Trophoblast cell (in vitro differentiated cells and primary cell): Measurements from ENCODE around the gene SLC2A6.
A peak's percentile ranks its signal among the peaks of the same experiment; 100 is the strongest.

Source experiments
- DNase-seq, 2 donors: peaks; one replicate each; pipeline ENCODE4 v3.0.0-alpha.2; 2016
- H2AFZ ChIP-seq: 2 replicates; pipeline ENCODE4 v1.6.1; 2013; ENCODE audit warnings: low read length, moderate library complexity, mild to moderate bottlenecking; ENCODE audit not compliant: insufficient read depth, poor library complexity
- H2AK5ac ChIP-seq: 2 replicates; pipeline ENCODE4 v1.6.1; 2013; ENCODE audit warnings: mild to moderate bottlenecking, low read length
- H2BK120ac ChIP-seq: 2 replicates; pipeline ENCODE4 v1.6.1; 2013; ENCODE audit warnings: low read length, mild to moderate bottlenecking, moderate library complexity; ENCODE audit not compliant: insufficient read depth, poor library complexity
- H2BK12ac ChIP-seq: 2 replicates; pipeline ENCODE4 v1.6.1; 2013; ENCODE audit warnings: mild to moderate bottlenecking, low read length, moderate library complexity
- H2BK5ac ChIP-seq: 2 replicates; pipeline ENCODE4 v1.6.1; 2013; ENCODE audit warnings: low read length, low read depth, moderate library complexity, mild to moderate bottlenecking; ENCODE audit not compliant: poor library complexity
- H3K14ac ChIP-seq: 2 replicates; pipeline ENCODE4 v1.6.1; 2013; ENCODE audit warnings: mild to moderate bottlenecking, low read length
- H3K18ac ChIP-seq: 2 replicates; pipeline ENCODE4 v1.6.1; 2013; ENCODE audit warnings: mild to moderate bottlenecking, low read length
- H3K23ac ChIP-seq: 2 replicates; pipeline ENCODE4 v1.6.1; 2013; ENCODE audit warnings: low read length
- H3K27ac ChIP-seq: 2 replicates; pipeline ENCODE4 v1.5.1; 2013; ENCODE audit warnings: low read depth, mild to moderate bottlenecking, inconsistent platforms, low read length, moderate library complexity
- H3K27me3 ChIP-seq: 2 replicates; pipeline ENCODE4 v1.6.1; 2013; ENCODE audit warnings: inconsistent platforms, mild to moderate bottlenecking, low read length, moderate library complexity; ENCODE audit not compliant: insufficient read depth
- H3K36me3 ChIP-seq, 2 experiments: 1 replicate in 1 of 2; 2 replicates in 1 of 2; pipeline ENCODE4 v1.6.1; 2013; ENCODE audit warnings: low read length in 2 of 2, mild to moderate bottlenecking in 2 of 2, moderate library complexity in 1 of 2; ENCODE audit not compliant: insufficient read depth in 2 of 2, control insufficient read depth in 1 of 2
- H3K4ac ChIP-seq: 2 replicates; pipeline ENCODE4 v1.6.1; 2013; ENCODE audit warnings: low read depth, mild to moderate bottlenecking, low read length, moderate library complexity
- H3K4me1 ChIP-seq, 2 experiments: 1 replicate in 1 of 2; 2 replicates in 1 of 2; pipeline ENCODE4 v1.6.1; 2013; ENCODE audit warnings: low read length in 2 of 2, mild to moderate bottlenecking in 2 of 2, moderate library complexity in 1 of 2; ENCODE audit not compliant: insufficient read depth in 2 of 2, control insufficient read depth in 1 of 2
- H3K4me2 ChIP-seq: 2 replicates; pipeline ENCODE4 v1.6.1; 2013; ENCODE audit warnings: inconsistent platforms, mild to moderate bottlenecking, low read length, moderate library complexity
- H3K4me3 ChIP-seq: 2 replicates; pipeline ENCODE4 v1.5.1; 2013; ENCODE audit warnings: mild to moderate bottlenecking, low read depth, low read length, inconsistent platforms
- H3K79me1 ChIP-seq: one replicate; pipeline ENCODE4 v1.6.1; 2013; ENCODE audit warnings: low read length
- H3K79me2 ChIP-seq: 2 replicates; pipeline ENCODE4 v1.6.1; 2013; ENCODE audit warnings: low read length, mild to moderate bottlenecking; ENCODE audit not compliant: control insufficient read depth, insufficient read depth, poor library complexity
- H3K9ac ChIP-seq: 2 replicates; pipeline ENCODE4 v1.6.1; 2013; ENCODE audit warnings: mild to moderate bottlenecking, low read length
- H3K9me3 ChIP-seq: 2 replicates; pipeline ENCODE4 v1.6.1; 2013; ENCODE audit warnings: low read depth, mild to moderate bottlenecking, control low read depth, inconsistent platforms, low read length; ENCODE audit not compliant: insufficient read depth
- H4K12ac ChIP-seq: 2 replicates; pipeline ENCODE4 v1.6.1; 2013; ENCODE audit warnings: low read depth, mild to moderate bottlenecking, low read length, moderate library complexity
- H4K8ac ChIP-seq: 2 replicates; pipeline ENCODE4 v1.6.1; 2013; ENCODE audit warnings: low read depth, mild to moderate bottlenecking, low read length, moderate library complexity
- H4K91ac ChIP-seq: one replicate; pipeline ENCODE4 v1.6.1; 2013; ENCODE audit warnings: low read depth, mild to moderate bottlenecking, low read length, moderate library complexity
- WGBS: extraction: QIAGEN DNeasy Blood & Tissue Kit; methylation state at CpG from one replicate; pipeline ENCODE4 v1.1.7; 2013; ENCODE audit warnings: missing lambda C conversion rate; ENCODE audit not compliant: insufficient read length, insufficient coverage; ENCODE audit errors: extremely low coverage; 5-methylcytosine and 5-hydroxymethylcytosine counted together

SLC2A6 gene

DNA sequence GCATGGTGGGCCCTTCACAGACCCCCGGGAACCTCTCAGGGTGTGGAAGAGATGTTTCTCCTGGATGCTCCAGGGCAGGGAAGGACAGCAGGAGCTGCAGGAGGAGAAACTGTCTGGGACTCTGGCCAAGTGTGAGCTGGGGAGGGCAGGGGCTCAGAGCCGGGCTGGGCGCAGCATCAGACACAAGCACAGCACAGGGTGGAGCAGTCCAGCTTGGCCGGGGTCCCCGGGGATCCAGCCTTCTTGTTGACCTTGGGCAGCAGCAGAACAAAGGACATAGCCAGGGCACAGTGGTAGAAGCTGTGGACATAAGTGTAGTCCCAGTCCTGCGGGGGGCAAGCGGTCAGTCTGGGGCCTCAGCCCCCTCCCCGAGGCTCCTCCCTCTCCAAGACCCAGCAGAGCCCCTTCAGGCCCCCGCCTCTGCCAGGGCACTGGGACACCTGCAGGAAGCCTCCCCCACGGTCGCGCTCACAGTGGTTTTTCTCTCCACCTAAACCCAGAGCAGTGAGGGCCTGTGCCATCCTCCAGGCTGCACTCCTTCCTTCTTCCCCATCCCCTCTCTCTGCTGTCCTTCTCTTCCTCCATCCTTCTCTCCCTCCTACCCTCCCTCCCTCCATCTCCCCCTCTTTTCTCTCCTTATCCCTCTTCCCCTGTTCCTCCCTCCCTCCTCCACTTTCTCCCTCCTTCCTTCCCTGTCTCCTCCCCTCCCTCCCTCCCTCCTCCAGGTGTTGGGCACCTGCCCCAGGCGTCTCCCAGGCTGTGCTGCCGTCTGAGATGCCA is 35.8 kb upstream of the SLC2A6 start:
- no peaks in the 10 kb centered on the region for H3K79me1 ChIP-seq
- H4K91ac ChIP-seq = no peak overlapping the region
- no peaks in the 10 kb centered on the region for H3K27me3 ChIP-seq
- H2BK5ac ChIP-seq = no peak overlapping the region
- WGBS = no CpG with 5 or more reads among the region's 14 CpGs
- H2AK5ac ChIP-seq = no peak overlapping the region
- no peaks in the 10 kb centered on the region for H3K79me2 ChIP-seq
- no peak overlapping the region for H4K8ac ChIP-seq
- no peak overlapping the region for H3K27ac ChIP-seq
- no peak overlapping the region for H2BK12ac ChIP-seq
- H3K9me3 ChIP-seq = peaks cover 14% of the 10 kb centered on the region
- H3K4me3 ChIP-seq = no peak overlapping the region
- peaks cover 3 to 10% of the 10 kb centered on the region in 2 experiments for H3K4me1 ChIP-seq
- no peak overlapping the region for H2AFZ ChIP-seq
- H3K4ac ChIP-seq = no peak overlapping the region
- no peak overlapping the region for H3K9ac ChIP-seq
- no peak overlapping the region for H3K4me2 ChIP-seq
- no peak overlapping the region for H3K18ac ChIP-seq
- no peaks in the 10 kb centered on the region for H3K36me3 ChIP-seq
- DNase-seq = no peak
- H3K23ac ChIP-seq = no peak overlapping the region
- H2BK120ac ChIP-seq = no peak overlapping the region
- no peak overlapping the region for H3K14ac ChIP-seq
- no peak overlapping the region for H4K12ac ChIP-seq

DNA sequence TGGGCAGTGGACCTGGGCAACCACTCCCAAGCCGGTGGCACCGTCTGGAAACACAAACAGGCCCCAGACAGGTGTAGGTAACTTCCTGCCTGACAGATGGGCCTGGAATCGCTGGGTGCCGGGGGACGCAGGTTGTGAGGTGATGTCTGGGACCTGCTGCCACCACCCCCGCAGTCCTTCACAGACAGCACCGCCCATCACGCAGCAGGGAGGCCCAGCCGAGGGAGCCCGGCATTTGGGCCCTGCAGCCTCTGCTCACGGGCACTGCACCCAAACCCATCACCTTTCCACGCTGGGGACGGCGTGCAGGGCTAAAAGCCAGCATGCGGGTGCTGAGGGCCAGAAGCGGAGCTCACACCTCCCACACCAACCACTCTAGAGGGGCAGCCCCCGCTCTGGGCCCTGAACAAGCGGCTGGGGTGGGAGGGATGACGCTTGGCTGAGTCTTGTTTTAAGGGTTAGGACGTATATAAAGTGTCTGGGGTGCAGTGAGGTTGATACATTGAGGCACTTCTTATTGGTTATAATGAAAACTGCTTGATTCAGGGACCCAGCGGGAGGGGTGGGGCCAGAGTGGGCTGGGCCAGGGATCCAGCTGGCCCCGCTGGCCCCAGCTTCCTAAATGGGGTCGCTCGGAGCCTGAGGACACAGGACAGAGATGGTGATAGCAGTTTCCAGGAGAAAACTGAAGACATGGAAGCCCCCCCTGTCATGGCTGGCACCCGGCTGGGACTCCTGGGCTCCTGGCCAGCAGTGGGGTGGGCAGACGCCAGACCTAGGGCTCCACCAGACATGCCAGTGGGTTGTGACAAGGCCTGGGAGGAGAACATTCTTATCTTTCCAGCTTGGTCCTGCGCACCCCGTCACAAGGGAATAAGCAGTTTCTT is 34.6 kb upstream of the SLC2A6 start:
- Histone ChIP-seq H4K8ac (no peak overlapping the region), H3K23ac (no peak overlapping the region), H3K9ac (no peak overlapping the region), H3K14ac (no peak overlapping the region), H2BK12ac (no peak overlapping the region), H3K4me1 (peaks cover 8 to 17% of the 10 kb centered on the region in 2 experiments), H3K27ac (no peak overlapping the region), H4K91ac (no peak overlapping the region), H2AFZ (no peak overlapping the region), H3K4ac (no peak overlapping the region), H3K18ac (no peak overlapping the region), H3K9me3 (peaks cover 14% of the 10 kb centered on the region), H2BK5ac (no peak overlapping the region), H3K79me1 (no peaks in the 10 kb centered on the region), H3K4me2 (no peak overlapping the region), H3K27me3 (no peaks in the 10 kb centered on the region), H3K4me3 (no peak overlapping the region), H2BK120ac (no peak overlapping the region), H4K12ac (no peak overlapping the region), H3K79me2 (no peaks in the 10 kb centered on the region), H2AK5ac (no peak overlapping the region), H3K36me3 (no peaks in the 10 kb centered on the region)
- no peak for DNase-seq
- WGBS = no CpG with 5 or more reads among the region's 28 CpGs

DNA sequence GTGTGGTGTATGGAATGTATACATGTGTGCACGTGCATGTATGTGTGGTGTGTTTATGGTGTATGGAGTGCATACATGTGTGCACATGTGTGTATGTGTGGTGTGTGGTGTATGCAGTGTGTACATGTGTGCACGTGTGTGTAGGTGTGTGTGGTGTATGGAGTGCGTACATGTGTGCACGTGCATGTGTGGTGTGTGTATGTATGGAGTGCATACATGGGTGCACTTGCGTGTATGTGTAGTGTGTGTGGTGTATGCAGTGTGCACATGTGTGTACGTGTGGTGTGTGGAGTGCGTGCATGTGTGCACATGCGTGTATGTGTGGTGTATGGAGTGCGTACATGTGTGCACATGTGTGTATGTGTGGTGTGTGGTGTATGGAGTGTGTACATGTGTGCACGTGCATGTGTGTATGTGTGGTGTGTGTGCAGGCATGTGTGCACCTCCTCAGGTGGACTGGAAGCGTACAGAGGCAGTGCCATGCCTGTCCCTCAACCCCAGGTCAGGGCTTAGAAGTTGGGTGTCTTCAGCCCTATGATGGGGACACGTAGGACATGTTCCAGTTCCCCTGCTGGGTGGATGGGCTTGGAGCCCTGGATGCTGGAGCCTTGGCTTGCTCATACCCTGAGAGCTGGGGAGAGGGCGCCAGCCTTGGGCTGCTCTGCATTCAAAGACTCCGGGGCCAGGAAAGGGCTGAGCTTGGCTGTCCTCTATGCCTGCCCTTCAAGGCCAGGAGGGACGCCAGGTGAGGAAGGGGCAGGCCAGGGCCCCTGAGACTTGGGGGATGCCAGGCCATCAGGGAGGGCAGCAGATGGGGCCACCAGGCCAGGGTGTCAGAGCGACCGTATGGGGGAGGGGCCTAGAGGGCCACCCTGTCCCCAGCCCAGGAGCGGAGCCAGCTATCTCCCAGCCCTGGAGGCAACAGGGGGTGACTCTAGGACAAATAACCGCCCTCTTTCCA is 33.6 kb upstream of the SLC2A6 start:
- no peaks in the 10 kb centered on the region for H3K36me3 ChIP-seq
- H3K9ac ChIP-seq = peak overlapping the region; percentile 38
- no peak overlapping the region for H2BK12ac ChIP-seq
- no peak overlapping the region for H2AK5ac ChIP-seq
- no peak overlapping the region for H3K4me2 ChIP-seq
- peak overlapping the region; percentile 55 for H3K23ac ChIP-seq
- H3K9me3 ChIP-seq = peaks cover 14% of the 10 kb centered on the region
- H3K18ac ChIP-seq = no peak overlapping the region
- H3K4ac ChIP-seq = no peak overlapping the region
- H2AFZ ChIP-seq = no peak overlapping the region
- no peaks in the 10 kb centered on the region for H3K79me1 ChIP-seq
- H3K27me3 ChIP-seq = no peaks in the 10 kb centered on the region
- H4K12ac ChIP-seq = no peak overlapping the region
- H2BK5ac ChIP-seq = no peak overlapping the region
- H3K27ac ChIP-seq = no peak overlapping the region
- H3K4me1 ChIP-seq = peaks cover 8 to 17% of the 10 kb centered on the region in 2 experiments
- H4K91ac ChIP-seq = no peak overlapping the region
- H3K4me3 ChIP-seq = peak overlapping the region; percentile 46
- no peak overlapping the region for H4K8ac ChIP-seq
- WGBS = no CpG with 5 or more reads among the region's 19 CpGs
- DNase-seq = no peak
- H3K79me2 ChIP-seq = no peaks in the 10 kb centered on the region
- H3K14ac ChIP-seq = no peak overlapping the region
- H2BK120ac ChIP-seq = no peak overlapping the region

DNA sequence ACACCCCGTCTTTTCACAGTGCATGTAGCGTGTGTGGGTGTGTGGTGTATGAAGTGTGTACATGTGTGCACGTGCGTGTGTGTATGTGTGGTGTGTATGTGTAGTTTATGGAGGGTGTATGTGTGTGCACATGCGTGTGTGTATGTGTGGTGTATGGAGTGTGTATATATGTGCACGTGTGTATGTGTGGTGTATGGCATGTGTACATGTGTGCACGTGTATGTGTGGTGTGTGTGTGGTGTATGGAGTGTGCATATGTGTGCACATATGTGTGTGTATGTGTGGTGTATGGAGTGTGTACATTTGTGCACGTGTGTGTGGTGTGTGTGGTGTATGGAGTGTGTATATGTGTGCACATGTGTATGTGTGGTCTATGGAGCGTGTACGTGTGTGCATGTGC is 32.7 kb upstream of the SLC2A6 start:
- no peak overlapping the region for H2BK120ac ChIP-seq
- H3K4ac ChIP-seq = no peak overlapping the region
- no peak overlapping the region for H3K14ac ChIP-seq
- no peak overlapping the region for H4K91ac ChIP-seq
- no peak overlapping the region for H2BK5ac ChIP-seq
- H2AFZ ChIP-seq = no peak overlapping the region
- H3K27me3 ChIP-seq = no peaks in the 10 kb centered on the region
- H4K12ac ChIP-seq = no peak overlapping the region
- WGBS = no CpG with 5 or more reads among the region's 10 CpGs
- peak overlapping the region; percentile 46 for H3K4me3 ChIP-seq
- DNase-seq = no peak
- no peaks in the 10 kb centered on the region for H3K79me1 ChIP-seq
- H3K79me2 ChIP-seq = no peaks in the 10 kb centered on the region
- peak overlapping the region; percentile 37 for H3K23ac ChIP-seq
- no peak overlapping the region for H3K27ac ChIP-seq
- no peak overlapping the region for H3K9ac ChIP-seq
- peaks cover 8 to 20% of the 10 kb centered on the region in 2 experiments for H3K4me1 ChIP-seq
- H3K9me3 ChIP-seq = peaks cover 16% of the 10 kb centered on the region
- H4K8ac ChIP-seq = no peak overlapping the region
- no peak overlapping the region for H3K4me2 ChIP-seq
- H3K36me3 ChIP-seq = no peaks in the 10 kb centered on the region
- H3K18ac ChIP-seq = no peak overlapping the region
- no peak overlapping the region for H2AK5ac ChIP-seq
- H2BK12ac ChIP-seq = no peak overlapping the region
